Activated CD4-positive, alpha-beta T cell treated with anti-CD3 and anti-CD28 coated beads for 48 hours (primary cell): ENCODE measurements around the gene MAP1B.

ENCODE experiments used
- DNase-seq: peaks from one replicate; pipeline ENCODE4 v3.0.0-alpha.2; 2020

Gene MAP1B

DNA sequence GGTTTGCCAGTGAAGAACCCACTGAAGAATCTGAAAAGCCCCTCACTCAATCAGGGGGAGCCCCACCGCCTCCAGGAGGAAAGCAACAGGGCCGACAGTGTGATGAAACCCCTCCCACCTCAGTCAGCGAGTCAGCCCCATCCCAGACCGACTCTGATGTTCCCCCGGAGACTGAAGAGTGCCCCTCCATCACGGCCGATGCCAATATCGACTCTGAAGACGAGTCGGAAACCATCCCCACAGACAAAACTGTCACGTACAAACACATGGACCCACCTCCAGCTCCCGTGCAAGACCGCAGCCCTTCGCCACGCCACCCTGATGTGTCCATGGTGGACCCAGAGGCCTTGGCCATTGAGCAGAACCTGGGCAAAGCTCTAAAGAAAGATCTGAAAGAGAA lies 92.4 kb downstream of the MAP1B start:
- DNase-seq, result no peak

DNA sequence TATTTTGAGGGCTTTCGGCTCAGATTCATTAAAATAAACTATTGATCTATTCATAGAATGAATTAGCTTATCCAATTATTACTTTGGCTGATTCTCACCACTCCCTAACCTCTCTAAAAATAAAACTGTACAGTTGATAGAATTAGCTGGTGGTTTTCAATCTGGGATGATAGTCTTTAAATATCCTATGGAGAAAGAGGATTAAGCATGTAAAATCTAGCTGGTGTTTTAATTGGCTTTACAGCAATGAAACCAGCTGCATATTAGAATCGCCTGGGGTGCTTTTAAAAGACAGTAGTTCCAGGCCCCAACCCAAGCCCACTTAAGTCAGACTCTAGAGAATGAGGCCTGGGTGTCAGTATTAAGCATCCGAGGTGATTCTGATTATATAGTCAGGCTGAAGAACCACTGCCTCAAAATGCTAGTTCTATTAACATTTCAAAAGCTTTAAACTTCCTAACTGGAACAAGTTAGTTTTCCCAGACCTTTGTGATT lies 95.1 kb downstream of the MAP1B start:
- no peak for DNase-seq

DNA sequence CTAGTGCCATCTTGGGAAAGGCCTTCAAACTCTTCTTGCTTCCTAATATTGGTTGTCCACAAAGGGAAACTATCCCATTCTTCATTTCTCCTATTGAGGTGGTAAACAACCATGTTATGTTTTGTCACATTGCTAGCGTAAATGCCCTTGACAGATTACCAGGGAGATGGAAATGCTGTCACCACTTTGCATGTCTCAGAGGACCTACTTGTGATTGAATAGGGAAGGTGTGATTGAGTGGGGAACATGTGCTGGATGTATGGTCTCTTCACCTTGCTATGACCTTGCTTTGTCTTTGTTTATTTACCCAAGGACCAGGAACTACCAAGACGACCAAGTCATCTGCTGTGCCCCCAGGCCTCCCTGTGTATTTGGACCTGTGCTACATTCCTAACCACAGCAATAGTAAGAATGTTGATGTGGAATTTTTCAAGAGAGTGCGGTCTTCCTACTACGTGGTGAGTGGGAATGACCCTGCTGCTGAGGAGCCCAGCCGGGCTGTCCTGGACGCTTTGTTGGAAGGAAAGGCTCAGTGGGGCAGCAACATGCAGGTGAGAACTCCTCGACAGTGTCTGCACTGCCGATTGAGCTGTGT lies 96.1 kb downstream of the MAP1B start:
- no peak for DNase-seq

DNA sequence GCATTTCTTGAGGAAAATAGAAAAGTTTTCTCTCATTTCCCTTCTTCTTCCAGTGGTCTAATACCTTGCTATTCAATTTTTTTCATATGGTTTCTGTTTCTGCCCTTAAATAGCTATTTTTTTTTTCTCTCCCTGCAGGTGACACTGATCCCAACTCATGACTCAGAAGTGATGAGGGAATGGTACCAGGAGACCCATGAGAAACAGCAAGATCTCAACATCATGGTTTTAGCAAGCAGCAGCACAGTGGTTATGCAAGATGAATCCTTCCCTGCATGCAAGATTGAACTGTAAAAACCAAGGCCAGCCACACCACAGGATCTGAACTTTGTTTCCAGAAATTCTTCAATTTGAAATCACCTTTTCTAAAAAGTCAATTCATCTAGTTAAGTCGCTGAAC lies 97.7 kb downstream of the MAP1B start:
- DNase-seq, result no peak

DNA sequence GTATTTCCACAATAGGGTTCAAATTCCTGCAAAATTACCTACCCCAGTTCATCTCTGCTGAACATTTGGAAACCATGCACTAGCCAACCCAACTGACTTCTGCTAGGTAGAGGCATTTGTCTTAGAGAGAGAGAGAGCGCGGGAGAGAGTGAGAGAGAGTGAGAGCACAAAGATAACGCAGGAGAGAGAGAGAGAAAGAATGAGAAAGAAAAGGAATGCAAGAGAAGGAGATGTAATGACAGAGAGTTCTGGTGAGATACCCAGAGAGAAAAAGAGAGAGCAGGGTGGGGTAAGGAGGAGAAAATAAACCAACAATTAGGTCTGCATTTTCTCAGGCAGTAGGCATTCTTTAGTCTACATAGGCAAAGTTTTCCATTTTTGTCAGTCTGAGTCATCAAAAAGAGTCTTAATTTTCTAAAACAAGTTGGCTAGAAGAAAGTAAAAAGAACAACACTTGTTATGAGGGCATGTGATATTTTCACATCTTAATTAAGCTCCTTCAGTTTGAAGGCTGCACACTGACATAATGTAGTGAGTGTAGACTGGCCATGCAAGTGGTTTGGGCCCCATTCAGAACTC lies 98.2 kb downstream of the MAP1B start:
- no peak for DNase-seq

DNA sequence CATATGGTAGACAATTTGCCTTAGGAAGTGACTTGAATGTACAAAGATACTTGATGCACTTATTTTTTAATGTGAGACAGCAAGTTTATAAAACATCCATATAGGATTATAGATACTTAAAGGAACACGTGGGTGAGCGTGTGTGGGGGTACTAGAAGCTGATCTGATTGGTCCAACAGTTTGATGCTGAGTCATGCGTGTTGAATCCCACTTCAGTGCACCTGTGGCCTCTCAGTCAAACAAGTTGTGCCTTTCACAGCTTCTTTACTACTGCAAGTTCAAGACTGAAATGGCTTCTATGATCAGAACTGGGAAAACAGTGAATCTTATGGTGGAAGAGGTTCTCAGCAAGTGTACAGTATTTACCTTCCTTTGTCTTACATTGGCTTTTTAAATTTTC lies 98.9 kb downstream of the MAP1B start:
- no peak for DNase-seq

DNA sequence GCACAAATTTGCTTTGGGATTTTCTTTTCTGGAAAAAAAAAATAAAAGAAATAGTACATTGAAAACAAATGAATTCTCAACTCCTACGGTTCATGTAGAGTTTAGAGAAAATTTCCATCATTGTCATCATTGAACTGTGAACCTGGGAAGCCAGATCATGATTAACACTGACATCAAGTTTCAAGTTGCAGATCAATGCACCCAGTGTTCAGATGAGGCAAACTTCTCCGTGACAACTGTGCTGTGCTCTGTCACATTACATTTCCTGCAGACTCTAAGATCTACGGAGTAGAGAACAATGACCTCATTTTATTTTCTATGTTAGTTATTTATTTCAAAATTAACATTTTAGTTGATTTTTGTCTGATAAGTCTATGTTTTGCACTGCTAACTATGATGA lies 99.7 kb downstream of the MAP1B start:
- DNase-seq, result peak; percentile 31

DNA sequence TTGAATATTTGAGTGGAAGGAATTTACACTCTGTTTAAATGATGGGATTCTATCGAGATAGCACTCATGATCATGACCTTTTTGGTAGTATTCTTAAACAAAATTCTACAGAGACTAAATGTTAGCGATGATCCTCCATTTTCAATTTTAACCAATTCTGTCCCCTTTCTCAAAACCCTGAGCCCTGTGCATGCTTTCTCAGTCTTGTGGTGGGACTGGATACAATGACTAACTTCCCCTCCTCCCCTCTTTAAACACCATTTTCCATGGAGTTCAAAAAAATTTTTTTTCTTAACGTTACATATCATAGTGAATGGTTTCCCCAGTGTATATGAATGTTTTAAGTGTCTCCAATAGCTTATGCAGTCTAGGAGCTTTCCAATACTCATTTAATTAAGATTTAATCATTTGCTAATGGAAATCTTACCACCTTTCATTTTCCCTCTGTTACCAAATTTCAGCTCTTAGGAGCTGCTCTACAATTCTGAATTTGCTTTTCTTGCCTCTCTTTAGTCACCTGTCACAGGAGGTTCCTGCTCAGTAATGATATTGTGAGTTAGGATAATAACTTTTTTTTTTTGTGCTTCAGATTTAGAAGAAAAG lies 101.2 kb downstream of the MAP1B start:
- no peak for DNase-seq

DNA sequence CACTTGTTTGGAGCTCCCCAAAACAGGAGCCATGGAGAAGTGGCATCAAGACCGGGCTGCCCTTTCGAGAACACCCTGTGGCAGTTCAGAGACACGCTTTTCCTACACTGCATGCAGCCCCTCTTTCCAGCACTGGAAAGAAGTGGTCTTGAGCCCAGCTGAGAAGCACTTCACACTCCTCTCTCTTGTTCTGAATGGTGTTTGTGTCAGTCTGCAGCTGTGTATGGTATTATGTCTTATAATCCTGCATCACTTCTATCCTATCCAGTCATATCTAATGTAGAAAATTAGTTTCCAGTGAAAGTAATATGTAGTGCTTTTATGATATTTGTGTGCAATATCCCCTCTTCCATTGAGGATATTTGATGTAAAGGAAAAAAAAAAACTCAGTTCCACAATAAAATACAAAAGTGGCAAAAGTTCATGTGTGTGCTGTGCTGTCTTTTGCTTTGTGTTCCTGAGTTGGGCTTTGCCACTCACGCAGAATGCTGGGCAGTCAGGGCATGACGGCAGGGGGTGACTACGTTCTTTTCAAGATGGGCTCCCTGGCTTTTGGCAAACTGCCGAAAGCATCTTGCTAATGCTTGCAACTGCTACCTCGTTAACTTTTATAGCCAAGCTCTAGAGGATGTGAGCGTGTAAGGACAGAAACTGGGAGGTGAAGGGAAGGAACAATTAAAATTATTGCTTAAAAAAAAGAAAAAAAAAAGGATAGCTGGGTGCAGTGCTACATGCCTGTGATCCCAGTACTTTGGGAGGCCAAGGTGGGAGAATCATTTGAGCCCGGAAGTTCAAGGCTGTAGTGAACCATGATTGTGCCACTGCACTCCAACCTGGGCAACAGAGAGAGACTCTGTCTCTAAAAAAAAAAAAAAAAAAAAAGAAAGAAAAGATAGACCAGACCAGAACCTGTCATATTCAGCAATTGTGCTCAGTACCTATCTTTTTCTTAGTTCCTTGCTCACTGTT lies 102.2 kb downstream of the MAP1B start:
- no peak for DNase-seq

DNA sequence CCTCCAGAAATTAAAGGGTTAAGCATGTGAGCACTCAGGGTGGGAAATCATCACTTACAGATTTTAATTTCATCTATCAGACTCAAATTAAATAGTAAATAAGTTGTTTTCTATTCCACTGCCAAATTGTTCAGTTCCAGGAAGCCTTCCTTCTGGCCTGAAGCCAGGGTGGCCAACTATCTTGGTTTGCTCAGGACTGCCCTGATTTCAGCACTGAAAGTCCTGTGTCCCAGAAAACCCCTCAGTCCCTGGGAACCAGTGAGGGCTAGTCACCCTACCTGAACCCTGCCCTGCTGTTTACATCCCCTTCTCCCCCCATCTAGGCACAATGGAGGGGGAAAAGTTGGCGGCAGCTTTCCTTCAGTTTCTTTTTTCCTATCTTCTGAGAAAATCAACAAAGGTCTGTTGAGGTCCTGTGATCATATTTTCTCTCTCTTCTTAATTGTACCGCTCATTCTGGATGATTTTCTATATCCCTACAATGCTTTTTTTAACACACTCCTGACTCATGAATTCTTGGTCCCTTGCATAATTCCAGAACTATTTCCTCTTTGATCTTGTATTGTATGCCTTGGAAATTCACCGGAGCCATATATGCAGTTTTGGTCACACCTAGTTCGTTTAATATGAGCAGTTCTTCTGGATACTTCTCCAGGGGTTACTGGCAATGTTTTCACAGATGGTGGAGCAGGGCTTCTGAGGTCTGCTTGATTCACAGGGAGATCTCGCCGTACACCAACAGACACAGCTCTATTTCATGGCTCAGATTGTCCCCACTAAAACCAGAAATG lies 103.8 kb downstream of the MAP1B start:
- DNase-seq, result no peak

DNA sequence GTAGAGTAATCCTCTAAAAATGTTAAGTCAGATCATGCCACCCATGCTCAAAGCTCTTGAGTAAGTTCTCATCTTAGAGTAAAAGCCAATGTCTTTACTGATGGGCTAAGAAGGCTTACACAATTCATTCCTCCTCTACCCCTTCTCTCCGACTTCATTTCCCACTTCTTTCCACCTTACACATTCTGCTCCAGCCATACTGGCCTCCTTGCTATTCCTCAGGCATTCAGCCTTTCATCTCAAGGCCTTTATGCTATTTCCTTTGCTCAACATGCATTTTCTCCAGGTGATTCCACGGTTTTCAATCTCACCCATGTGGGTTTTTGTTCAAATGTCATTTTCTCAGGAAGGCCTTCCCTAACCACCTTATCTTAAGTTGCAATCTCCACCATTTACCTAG lies 104.9 kb downstream of the MAP1B start:
- DNase-seq, result no peak

DNA sequence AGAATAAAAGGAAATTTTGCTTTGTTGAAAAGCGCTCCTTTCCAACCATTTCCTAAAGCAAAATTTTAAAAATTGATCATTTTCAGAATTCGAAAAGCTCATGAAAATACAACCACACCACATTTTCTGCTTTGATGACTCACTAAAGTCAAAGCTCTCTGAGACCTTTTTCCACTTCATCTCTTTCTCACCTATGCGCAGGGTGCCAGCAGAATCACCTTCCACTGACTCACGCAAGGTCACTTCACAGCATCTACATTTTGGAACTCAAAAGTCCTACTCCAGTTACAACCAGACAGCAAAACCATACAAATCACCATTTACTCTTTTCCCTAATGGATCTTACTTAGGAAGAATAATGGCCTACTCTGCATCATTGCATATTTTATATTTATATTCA lies 106.2 kb downstream of the MAP1B start:
- DNase-seq, result peak; percentile 10

DNA sequence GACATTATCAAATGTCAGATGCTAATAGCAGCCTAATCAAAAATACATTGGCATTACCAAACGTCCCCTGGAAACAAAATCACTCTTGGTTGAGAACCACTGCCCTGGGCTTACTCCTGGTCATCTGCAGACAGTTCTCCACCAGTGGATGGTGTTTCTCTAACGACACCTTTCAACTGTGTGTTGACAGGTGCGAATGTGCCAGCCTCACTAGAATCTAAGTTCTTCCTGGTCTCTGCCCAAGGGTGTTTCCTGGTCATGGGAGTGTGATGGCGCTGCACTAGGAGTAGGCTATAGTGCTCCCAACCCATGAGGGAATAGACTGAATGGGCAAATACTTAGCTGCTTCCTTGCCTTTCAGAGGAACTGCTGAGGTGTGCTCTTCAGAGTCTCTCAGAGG lies 106.9 kb downstream of the MAP1B start:
- DNase-seq, result no peak

DNA sequence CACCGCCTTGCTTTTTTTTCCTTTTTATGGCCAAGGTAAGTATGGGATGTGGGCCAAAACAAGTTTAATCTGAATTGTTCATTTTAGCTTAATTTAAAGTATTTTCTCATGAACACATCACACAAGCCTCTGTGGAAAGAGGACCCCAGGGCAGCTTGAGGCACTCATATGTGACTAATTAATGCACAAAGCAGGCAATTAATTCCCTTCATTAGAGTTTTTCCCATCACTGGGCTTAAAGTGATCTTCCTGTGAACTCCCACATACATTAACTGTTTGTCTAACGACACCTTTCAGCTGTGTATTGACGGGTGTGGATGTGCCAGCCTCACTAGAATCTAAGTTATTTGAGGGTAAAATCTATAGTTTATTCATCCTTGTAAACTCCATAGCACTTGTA lies 109.5 kb downstream of the MAP1B start:
- no peak for DNase-seq

DNA sequence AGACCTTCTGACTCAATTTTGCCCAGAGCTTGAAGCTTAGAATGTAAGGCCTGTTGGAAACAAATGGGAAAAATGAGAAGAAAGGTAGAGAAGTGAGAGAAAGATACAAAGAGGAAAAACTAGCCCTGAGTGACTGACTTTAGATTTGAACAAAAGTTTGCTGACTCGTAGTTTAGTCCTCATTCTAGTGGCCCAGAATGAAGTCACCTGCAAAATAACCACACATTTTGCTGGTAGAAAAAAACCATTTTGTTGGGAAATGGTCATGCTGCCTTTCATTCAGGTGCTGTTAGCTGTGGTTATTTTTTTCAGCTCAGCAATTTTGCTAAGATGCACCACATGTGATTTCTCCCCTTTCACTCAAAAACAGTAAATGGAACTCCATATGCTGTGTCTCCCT lies 113.8 kb downstream of the MAP1B start:
- DNase-seq, result no peak

DNA sequence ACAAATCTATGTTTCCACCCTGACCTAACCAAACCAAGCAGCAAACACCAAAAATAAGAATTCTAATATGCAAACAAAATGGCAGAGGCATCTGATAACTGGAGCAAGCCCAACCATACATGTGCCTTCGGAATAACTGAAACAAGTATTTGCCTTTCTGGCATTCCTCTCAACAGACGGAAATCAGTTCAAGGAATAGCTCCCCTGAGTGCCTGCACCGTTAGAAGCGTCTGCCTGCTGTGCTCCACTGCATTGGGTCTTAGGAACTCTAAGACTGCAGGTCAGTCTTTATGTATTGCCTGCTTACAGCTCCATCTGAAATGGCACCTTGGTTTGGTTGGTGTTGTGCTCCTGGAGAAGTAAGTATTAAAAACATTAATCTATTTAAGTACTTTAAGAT lies 114.3 kb downstream of the MAP1B start:
- no peak for DNase-seq

DNA sequence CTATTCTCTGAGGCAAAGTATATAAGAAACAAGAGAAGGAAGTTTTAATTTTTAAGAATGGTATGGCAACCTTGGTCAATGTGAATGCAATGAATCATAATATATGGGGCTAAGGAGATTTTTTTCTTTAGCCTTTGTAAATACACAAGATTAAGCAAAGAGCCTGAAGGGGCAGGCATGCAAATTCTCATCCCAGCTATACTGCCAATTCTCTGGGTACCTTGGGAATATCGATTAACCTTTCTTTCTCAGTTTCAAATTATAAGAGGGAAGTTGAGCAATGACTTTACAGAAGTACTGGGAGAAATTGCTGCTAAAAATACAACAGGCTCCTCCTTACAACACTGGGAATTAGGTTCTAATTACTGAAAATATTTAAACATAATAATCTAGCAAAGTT lies 115.2 kb downstream of the MAP1B start:
- DNase-seq, result no peak

DNA sequence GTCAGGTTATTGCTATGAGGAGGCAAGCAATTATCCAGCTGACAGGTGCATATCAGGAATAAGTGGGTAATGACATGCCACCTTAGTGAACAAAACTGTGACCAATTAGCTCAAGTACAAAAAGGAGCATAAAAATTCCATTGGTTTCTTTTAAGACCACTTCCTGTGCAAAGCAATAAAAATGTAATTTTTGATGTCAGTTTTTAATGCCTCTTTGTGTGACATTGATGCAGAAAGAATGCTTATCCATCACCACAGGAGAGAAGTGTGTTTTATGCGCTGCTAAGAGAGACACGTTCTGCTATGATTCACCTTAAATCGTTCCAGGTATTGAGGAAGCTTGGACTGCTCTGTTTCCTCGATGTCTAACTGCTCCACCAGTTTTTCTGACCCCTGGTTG lies 116.1 kb downstream of the MAP1B start:
- no peak for DNase-seq

DNA sequence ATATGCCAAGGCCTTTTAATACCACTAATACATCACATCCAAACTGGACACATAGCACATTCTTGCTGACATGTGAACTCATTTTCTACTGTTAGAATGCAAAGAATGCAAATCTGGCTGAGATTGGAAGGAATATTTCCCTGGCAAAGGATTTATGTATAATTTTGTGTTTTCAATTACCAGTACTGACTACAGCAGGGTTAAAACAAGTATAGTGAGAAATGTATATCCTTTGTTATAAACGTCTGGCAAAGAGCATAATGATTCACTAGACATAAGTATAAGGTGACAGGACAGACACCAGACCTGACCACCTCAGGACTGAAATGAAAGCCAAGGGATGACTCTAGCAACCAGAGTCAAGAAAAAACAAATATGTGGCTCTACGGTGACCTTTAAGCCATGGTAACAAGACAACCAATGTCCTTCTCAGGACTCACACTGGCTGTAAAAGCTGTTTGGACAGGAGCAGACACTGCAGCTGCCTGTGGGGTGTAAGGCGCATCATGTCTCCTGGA lies 117.7 kb downstream of the MAP1B start:
- DNase-seq, result no peak

DNA sequence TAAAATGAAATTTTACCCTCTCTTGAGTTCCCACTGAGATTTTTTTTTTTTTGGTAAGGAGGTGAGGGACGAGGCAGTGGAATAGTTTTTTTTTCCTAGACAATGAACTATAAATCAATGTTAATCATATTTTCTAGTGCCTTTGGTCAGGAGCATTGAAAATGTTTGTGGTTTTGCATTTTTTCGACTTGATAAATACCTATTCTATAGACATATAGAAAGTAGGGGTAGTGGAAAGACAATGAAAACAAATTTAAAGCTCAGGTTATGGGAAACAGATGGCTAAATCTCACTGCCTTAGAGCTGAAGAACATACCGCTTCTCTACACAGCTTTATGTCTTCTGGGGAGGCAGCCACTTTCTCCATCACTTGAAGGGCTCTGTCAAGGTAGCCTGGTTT lies 118.5 kb downstream of the MAP1B start:
- no peak for DNase-seq

DNA sequence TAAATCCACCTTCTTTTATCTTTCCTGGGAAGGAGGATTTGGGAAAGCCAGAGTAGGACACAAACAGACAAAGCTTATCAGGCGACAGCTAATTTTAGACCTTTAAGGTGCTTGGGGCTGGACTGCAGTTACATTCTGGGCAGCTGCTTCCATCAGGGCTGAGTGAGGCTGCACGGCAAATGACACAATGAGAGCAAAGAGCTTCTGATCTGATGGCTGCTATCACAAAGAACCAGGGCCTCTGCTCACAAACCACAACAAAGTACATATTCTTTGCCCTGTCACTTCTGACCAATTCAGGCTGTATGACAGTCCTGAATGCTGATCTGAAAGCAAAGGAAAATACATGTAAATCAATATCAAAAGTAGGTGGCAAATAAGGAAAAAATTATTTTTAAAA lies 119.7 kb downstream of the MAP1B start:
- no peak for DNase-seq

DNA sequence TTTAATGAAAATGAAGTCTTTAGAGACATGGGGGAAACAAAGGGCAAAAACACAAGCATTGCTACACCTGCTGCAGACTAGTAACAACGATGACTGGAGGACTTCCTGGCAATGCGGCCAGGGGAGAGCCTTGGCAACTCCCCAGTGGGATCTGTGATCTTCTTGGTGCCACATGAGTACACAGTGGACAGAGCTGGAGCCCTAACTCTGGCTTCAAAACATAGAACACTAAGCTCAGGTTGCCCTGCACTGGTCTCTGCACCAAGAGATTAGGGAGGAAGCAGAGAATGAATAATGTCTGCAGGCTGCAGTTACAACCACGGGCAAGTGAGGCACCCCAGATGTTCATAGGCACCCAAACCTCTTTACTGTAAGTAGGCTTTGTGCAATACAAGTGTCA lies 121.7 kb downstream of the MAP1B start:
- DNase-seq, result no peak
